T-helper 1 cell (primary cell): ENCODE data around the gene OSCP1.

Experiments
- DNase-seq, 5 donors: peaks; one replicate each; pipeline ENCODE4 v3.0.0-alpha.2; 2012 to 2020

The OSCP1 gene

DNA sequence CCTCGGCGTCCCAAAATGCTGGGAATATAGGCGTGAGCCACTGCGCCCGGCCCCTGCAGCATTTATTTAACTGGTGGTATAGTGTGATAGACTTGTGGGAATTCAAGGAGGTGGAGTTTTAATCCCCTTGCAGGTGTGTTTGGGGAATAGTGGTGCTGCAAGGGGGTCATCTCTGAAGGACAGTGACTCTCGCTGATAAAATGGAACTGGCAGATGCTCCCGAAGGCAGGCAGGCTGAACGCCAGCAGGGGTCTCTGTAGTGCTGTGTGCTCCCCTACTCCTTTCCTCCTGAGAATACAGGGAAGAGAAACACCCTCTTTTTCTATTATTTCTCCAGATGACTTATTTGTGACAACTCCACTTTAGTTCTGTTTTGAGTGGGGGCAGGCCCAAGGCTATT is 4.0 kb downstream of the OSCP1 start:
- peak in 1 of 5 donors; percentile 50 for DNase-seq

DNA sequence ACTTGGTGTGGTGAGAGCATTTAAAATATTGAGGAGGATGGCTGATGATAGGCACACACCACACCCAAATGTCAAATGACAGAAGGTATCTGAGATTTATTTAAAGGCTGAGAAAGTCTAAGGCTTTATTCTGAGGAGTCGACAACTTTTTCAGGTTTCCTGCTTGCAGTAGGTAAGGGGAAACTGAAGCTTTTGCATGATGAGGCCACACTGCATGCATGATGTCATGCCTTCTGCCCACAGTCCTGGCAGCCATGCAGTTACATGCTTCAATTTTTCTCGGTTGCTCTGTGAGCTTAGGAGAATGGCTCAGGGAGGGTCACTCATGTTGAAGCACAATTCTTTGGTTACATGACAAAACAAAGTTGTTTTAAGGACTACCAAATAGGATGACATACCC is 7.0 kb downstream of the OSCP1 start:
- DNase-seq, result no peak

DNA sequence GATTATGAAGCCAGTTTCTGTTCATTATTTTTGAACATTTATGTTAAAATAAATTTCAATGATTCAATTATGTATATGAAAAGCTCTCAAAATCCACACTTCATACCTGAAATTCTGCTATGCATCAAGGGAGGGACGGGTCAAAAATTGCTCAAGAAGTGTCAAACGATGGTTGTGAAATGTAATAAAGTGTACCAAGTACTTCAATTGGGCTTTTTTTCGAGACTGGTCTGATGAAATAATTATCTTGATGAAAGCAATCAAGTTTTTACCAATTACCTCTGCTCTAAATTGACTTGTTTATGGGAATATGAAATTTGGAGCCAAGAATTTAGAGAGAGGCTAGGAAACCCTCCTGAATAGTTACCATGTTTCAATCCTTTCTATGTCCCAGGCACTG is 7.9 kb downstream of the OSCP1 start:
- no peak for DNase-seq

DNA sequence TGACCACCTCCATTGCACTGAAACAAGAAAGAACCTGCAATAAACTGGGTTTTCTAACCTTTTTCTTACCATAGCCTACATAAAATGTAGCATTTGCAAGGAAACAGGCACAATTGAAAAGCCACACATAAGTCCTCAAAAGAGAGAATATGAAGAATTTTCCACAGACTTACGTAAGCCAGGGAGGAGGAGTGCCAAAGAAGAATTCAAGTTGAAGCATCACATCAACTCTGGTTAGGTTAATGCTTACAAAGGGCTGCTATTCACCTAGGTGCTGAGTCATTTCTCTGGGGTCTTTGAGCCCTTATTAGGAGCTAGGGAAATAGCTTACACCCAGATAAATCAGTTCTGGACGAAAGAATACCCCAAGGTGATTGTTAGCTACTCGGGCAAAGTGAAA is 9.6 kb downstream of the OSCP1 start:
- DNase-seq, result no peak

DNA sequence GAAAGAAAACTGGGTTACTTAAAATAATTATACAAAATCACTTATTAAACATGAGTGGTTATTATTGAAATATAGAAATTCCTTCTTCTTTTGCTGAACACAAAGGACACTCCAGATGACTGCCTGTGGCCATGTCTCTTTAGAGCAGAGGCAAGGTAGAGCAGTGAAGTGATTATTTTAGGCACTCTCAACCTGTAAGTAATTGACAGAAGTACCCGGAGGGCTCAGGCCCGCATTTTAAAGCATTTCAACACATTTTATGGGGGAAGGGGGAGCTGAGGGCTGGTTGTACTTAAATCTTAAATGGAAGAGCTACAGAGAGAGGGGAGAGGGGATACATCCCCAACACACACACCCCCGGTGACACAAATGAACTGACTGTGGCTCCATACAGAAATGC is 10.2 kb downstream of the OSCP1 start:
- no peak for DNase-seq

DNA sequence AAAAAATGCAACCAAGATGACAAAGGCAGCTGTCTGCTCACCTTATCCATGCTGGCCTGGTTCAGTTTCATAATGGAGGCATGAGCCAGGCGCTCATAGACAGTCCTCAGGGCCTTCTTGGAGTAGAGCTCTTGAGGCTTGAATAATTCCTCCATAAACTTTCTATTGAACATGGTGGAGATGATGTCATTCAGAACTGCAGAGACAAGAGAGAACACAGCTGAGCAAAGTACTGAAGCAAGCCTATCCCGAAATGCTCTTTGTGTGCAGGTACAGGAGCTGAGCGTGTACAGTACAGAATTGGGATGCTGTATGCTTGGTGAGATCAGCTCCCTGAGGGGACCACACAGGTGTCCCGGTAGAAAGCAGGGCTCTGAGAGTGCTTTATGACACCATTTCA is 11.5 kb downstream of the OSCP1 start:
- no peak for DNase-seq

DNA sequence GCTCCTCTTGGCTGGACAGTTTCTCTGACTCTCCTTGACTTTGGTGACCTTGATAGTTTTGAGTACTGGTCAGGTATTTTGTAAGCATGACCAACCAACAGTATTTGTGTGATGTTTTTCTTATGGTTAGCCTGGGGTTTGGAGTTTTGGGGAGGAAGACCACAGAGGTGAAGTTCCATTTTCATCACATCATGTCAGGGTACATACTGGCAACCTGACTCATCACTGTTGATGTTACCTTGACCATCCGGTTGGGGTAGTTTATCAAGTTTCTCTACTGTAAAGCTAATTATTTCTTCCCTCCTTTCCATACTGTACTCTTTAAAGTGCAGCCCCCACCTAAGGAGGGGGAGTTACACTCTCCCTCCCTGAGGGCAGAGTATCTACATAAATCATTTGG is 13.4 kb downstream of the OSCP1 start:
- no peak for DNase-seq

DNA sequence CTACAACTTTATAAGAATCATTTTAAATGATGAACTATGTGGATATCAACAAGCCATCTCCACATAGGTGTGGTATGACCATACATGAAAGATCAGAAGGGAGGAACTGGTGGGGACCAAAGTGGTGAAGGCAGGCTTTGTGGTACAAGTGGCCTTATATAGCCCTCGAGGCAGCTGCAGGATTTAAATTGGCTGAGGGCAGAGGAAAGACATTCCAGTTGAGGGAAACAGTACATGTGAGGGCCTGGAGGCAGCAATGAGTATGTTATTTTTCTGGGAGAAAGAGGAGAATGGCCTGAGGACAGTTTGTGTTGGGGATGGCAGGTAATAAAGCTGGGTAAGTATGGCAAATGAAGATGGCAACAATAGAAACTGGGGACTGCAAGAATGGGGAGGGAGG is 17.1 kb downstream of the OSCP1 start:
- DNase-seq, result no peak

DNA sequence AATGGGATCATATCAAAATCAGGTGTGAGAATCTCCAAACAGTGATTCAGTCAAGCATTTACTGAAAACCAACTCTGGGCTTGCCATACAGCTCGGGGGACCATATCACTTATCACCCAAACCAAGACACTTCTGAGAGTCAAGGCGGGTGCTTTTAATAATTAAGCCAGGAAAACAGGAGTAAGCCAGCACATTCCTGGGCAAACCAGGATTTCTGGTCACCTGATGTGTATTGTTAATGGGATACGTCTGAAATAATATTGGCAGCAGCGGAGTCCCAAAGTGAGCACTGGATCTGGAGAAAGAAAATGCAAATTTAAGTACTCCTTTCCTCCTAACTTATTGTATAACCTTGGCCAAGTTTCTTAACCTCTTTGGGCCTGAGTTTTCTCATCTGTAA is 17.6 kb downstream of the OSCP1 start:
- DNase-seq, result no peak

DNA sequence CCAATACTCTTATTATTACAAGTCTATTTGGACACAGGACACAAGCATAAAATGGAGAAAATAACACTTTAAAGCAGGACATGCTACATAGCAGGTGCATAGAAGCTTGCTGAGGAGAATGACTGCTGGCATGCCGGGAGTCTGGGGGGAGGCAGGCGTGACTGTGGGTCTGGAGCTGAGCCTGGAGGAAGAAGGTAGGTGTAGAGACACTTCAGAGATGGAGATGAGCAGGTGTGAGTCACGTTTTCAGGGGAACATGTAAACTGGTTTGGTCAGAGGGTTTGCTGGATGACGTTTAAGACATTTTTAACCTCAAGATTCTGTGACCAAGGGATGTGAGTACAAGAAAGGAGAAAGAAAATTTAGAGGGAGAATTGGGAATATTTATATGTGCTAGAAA is 24.5 kb downstream of the OSCP1 start:
- DNase-seq, result no peak

DNA sequence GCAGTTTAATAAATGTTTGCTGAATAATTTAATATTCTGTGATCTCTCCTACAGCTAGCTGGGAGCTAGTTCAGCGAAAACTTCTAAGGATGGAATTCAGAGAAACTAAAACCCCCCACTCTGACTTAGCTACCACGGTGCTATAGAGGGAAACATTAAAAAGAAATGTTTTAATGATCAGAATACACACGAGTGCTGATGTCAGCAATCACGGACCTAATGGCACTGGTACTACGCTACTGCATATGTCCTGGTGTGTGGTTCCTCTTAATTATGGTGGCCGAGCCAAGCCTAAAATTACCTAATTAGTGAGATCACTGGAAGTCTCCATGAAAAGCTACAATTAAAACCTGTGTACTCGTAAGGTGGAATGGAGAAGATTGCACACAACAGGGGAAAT is 28.6 kb downstream of the OSCP1 start:
- DNase-seq, result no peak

DNA sequence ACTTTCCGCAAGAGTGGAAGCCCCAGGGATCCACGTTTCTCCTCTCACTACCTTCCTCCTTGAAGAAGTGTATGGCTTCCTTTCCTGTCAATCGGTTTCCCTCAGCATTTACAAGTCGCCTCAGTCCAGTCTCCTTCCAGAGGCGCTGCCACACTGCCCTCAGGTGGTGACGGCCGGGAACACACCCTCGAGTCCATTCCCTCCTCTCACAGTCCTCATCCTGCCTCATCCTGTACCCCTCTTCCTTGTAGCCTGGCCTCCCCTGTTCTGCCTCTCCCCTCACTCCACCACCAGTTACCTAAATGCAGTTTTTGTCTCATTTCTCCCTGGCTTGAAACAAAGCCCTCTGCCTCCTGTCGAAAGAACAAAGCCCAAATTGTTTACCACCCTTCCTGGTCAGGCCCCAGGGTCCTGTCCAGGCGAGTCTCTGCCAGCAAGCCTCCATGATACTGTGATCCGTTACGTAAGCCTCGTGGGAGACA is 29.4 kb downstream of the OSCP1 start:
- DNase-seq, result peak; percentile 71 to 89 (median 81)

DNA sequence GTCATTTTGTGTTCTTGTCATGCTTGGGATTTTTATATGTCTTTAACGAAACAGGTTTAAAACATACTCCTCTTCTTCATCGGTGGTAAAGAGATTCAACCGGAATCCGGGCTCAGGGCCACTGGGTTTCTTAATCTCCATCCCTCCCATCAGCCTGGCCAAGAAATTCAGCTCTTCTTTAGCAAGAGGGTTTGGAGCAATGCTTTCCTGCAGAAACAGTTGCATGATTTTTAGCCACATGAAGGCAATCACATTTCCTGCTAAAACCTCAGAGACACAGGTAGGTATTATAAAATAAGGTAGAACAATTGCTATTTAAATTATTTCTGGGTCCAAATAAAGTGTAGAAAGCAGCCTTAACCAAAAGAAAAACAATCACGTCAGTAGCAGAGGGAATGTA is 29.8 kb downstream of the OSCP1 start:
- peak in 1 of 5 donors; percentile 7 for DNase-seq

DNA sequence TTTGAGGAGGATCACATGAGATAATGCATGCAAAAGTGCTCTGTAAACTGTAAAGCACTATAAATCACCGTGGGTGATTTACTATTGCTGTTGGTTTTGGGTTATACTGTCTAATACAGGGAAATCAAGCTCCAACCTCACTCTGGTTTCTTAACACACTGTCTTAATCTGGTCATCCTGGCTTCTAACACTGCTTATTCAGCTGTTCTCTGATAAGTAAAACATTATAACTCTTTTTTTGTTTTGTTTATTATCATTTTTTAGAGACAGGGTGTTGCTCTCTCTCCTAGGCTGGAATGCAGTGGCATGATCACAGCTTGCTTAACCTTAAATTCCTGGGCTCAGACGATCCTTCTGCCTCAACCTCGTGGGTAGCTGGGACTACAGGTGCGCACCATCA is 30.7 kb downstream of the OSCP1 start:
- no peak for DNase-seq

DNA sequence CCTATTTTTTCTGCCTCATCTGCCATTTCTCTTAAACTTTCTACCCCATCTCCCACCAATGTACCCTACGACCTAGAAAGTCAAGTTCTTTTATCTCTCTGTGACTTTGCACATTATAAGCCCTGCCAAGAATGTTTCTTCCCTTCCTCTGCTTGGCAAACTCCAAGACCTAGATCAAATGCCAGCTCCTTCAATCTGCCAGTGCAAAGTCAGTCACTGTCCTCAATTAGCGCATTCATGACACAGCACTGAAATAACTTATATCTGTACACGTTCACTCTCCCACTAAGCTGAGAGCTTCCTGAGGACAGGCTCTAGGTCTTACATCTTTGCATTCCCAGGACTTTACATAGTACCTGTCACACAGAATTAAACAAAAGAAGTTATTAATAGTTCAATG is 31.1 kb downstream of the OSCP1 start:
- no peak for DNase-seq

DNA sequence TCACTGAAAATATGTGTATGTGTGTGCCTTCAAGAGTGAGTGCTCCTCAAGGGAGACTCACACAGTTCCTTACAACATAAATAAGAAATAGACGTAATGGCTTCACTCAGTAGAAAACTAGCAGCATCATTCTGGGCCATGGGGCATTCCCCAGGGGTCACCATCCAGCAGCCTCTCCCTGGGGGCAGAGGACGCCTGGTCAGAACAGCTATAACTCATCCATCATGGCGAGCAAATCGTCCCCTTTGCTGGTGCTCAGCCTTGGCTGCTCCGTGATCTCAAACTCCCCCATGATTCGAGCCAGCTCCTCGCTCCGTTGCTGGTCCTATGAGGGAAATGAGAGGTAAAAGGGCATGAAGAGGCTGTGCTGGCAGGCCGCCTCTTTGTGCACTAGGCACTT is 32.3 kb downstream of the OSCP1 start:
- no peak for DNase-seq

DNA sequence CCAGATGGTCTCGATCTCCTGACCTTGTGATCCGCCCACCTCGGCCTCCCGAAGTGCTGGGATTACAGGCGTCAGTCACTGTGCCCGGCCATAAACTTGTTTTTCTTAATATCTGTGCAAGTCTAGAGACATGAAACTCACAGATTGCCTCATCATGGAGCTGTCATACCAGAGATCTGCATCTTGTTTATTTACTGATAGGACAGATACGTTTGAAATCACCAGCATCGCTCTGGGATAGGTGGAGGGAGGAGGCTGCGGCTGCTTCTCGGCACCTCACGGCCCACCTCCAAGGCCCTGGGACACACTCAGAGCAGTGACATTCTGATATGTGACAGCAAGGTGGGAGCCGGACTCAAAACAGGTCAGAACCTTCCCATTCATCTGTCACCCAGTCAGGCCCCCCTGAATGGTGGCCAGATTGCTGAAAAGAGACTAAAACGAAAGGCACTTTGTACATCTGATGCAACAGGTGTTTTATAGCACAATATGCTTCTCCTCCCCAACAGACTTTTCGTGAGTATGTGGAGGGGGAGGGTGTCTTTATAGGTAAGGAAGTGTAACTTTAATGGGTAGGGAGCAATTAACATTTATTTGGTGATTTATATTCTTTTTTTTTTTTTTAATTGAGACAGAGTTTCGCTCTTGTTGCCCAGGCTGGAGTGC is 34.5 kb downstream of the OSCP1 start:
- DNase-seq, result no peak

DNA sequence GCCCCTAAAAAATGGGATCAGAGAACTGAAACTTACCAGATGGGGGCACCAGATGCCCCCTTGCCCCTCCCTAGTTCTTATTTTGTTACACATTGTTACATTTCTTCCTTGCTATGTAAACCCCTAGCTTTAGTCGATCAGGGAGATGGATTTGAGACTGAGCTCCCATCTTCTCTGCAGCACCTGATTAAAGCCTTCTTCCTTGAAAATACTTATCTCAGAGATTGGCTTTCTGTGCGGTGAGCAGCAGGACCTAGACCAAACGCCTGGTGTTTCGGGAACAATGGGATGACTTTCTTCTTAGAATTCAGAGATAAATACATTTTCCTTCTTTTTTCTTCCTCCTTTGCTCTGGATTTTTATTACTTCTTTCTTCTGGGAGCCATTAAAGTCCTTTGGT is 35.9 kb downstream of the OSCP1 start:
- DNase-seq, result no peak

DNA sequence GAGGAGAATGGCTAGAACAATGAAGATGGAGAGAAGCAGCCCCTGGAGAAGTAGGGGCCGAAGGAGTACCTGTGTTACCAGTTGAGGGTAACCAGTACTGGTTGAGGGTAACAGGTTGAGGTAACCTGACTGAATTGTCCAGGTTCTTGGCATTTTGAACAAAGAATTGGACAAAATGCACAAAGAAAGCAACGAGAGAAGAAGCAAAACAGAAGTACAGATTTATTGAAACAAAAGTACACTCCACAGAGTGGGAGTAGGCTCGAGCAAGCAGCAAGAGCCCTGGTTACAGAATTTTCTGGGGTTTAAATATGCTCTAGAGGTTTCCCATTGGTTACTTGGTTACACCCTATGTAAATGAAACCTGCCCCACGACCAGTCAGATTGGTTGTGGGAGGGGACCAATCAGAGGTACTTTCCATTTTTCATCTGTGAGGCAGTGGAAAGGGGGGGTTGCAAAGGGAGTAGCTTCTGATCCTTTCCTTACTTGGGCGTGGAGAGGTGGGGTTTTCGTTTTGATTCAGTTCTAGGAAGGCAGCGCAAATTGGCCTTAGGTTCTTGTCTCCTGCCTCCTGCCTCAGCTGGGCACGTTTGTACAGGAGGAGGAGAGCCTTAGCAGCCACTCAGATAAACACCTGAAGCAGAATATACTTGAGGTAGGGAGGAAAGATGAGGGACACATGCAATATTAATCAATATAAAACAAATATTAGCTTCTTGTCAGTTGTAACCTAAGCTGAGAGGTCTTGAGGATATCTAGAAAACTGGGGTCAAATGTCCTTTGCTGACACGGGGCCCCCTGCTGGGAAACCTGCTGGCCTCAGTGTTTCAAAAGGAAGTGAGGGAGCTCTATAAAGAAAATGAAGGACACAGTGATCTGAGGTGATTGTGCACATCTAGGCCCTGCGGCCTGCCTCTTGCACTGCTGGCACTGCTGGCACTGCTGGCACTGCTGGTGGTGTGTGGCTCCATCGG is 38.3 kb downstream of the OSCP1 start:
- DNase-seq, result peak in 2 of 5 donors; percentile 11 to 90

DNA sequence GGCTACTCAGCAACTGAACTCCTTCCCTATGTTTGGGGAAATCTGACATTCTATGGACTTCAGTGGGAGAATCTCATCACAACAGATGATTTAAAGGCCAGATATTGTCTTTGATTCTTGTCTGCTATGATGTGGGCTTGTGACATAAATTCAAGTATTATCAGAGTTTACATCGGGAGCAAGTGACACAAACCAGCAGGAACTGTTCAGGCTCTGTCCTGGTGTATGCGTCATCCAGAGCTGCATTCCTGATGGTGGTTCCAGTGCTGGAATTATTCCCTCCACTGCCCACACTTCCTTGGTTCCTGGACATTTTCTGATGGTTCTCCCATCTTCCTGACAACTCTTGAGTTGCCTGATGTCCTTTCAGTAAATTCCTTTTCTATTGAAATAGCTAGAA is 41.8 kb downstream of the OSCP1 start:
- no peak for DNase-seq

DNA sequence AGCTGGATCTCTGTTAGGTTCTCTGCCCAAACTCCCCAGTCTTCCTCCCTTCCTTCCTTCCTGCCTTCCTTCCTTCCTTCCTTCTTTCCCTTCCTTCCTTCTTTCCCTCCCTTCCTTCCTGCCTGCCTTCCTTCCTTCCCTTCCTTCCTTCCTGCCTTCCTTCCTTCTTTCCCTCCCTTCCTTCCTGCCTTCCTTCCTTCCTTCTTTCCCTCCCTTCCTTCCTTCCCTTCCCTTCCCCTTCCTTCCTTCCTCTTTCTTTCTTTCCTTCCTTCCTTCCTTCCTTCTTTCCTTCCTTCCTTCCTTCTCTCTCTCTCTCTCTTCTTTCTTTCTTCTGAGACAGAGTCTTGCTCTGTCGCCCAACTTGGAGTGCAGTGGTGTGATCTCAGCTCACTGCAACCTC is 43.8 kb downstream of the OSCP1 start:
- DNase-seq, result no peak

DNA sequence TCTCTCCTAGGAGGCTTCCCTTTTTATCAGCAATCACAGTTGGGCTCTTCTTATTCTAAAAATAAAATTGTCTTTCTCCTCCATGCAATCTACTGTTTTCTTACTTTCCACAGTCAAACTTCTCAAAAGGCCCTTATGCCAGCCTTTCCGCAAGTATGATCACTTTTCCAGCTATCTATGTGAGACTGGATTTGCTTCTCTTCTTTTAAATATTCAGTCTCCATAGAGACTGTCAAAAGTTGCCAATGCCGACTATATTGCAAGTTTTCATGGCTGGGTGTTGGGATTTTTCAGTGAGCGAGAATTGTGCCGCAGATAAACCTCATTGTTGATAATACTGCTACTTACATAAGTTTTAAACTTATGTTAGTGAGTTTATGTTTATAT is 47.8 kb downstream of the OSCP1 start:
- no peak for DNase-seq

DNA sequence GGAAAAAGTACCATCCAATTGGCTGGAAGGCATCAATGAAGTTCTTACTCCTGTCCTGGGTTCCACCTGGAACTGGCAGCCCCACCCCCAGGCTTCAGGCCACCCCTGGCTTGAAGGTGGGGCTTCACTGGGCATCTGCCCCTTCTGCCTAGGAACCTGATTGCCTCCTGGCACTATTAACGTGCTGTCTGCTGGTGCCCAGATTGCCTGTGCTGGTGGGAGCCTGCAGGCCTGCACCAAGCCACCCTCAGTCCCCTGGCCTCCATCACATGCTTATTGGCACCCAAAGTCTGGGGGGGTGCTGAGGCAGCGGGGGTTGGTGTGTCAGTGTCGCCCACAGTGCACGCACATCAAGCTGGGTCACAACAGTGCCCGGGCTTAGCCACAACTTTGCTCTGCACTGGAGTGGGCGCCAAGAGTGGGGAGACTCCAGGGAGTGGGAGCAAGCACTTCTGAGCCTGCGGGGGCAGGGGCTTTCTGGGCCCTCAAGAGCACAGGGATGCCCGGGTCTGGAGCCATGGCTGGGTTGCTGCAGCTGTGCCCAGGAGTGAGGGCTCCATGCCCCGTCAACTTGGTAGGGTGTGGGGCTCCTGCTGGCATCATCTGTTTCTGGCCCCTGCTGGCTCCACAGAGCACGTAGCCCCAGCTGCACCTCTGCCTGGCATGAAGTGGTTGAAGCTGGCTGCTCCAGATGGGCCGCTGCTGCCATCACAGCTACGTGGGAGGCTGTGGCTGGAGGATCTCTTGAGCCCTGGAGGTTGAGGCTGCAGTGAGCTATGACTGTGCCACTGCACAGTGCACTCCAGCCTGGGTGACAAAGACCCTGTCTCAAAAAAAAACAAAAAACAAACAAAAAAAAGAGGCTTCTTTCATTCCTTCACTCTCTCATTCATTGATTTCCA is 48.4 kb downstream of the OSCP1 start:
- no peak for DNase-seq
